Sigmoid colon (tissue), 4 donors: Measurements from ENCODE around the gene GRIK4.

Experiments
- CTCF ChIP-seq, 4 experiments: fragments of 450-650 bp in 3 of 4; fragments of 200-600 bp in 1 of 4; IDR thresholded peaks; one replicate each; pipeline ENCODE4 v1.5.1; 2016 to 2019; ENCODE audit warnings: antibody characterized with exemption in 4 of 4, mild to moderate bottlenecking in 3 of 4, moderate library complexity in 2 of 4
- EP300 ChIP-seq, 4 donors: sonication (generic); formaldehyde crosslinking; IDR thresholded peaks; one replicate each; pipeline ENCODE4 v1.6.1; 2017; ENCODE audit warnings: antibody characterized with exemption in 4 of 4
- POLR2A ChIP-seq, 2 donors: fragments of 450-650 bp; IDR thresholded peaks; one replicate each; pipeline ENCODE4 v1.6.1; 2016; ENCODE audit warnings: antibody characterized with exemption in 2 of 2, mild to moderate bottlenecking in 2 of 2, moderate library complexity in 2 of 2
- POLR2AphosphoS5 ChIP-seq, 4 donors: sonication (generic); formaldehyde crosslinking; IDR thresholded peaks; one replicate each; pipeline ENCODE4 v1.6.1; 2017; ENCODE audit warnings: antibody characterized with exemption in 4 of 4

GRCh38 chr11:120633616-120634393 is 122.3 kb downstream of the GRIK4 start:
- TF ChIP-seq CTCF (IDR thresholded peaks at IDR 0.05) (no peak), POLR2AphosphoS5 (IDR thresholded peaks at IDR 0.05) (no peak), POLR2A (IDR thresholded peaks at IDR 0.05) (no peak), EP300 (IDR thresholded peaks at IDR 0.05) (no peak)
